ENCODE measurements around the gene FAXC.

Gene FAXC

DNA sequence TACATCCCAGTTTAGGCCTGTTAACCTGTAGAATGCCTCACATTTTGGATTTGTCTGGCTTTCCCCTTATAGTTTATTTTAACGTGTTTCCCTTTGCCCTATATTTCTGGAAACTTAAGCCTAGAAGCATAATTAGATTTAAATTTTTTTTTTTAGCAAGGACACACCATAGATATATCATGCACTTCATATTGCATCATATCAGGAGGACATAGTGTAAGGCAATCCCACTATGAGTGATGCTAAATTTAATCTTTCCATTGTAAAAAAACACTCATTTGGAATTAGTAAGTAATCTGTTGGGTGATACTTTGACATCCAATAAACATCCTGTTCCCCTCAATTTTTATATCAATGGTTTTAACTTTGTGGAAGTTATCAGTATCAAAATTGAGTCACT is 10.3 kb upstream of the FAXC start:
- no peak overlapping the region for H3K4me3 ChIP-seq (ENCODE audit: low read length)
- H3K9ac ChIP-seq (ENCODE audit: low read length): no peak overlapping the region
- no peak for DNase-seq (ENCODE audit: low read depth)
- peaks cover 30% of the 10 kb centered on the region for H3K27me3 ChIP-seq (replicated peaks; ENCODE audit: control insufficient read depth, insufficient read depth, low read length)
- peaks cover 5% of the 10 kb centered on the region for H3K9me3 ChIP-seq (ENCODE audit: control insufficient read depth, low read length)
- H3K4me1 ChIP-seq (ENCODE audit: control insufficient read depth, insufficient read depth, low read length): no peaks in the 10 kb centered on the region
- H3K36me3 ChIP-seq (ENCODE audit: control insufficient read depth, insufficient read depth, low read length, severe bottlenecking): no peaks in the 10 kb centered on the region

GRCh38 chr6:99356641-99357040 is 7.2 kb upstream of the FAXC start:
- H3K9ac ChIP-seq (ENCODE audit: low read length): no peak overlapping the region
- no peaks in the 10 kb centered on the region for H3K36me3 ChIP-seq (ENCODE audit: control insufficient read depth, insufficient read depth, low read length, severe bottlenecking)
- peaks cover 46% of the 10 kb centered on the region for H3K27me3 ChIP-seq (replicated peaks; ENCODE audit: control insufficient read depth, insufficient read depth, low read length)
- peaks cover 5% of the 10 kb centered on the region for H3K9me3 ChIP-seq (ENCODE audit: control insufficient read depth, low read length)
- no peak for DNase-seq (ENCODE audit: low read depth)
- no peak overlapping the region for H3K4me3 ChIP-seq (ENCODE audit: low read length)
- H3K4me1 ChIP-seq (ENCODE audit: control insufficient read depth, insufficient read depth, low read length): no peaks in the 10 kb centered on the region

- no peak for DNase-seq (ENCODE audit: low read depth)
- peaks cover 1% of the 10 kb centered on the region for H3K4me1 ChIP-seq (ENCODE audit: control insufficient read depth, insufficient read depth, low read length)
- H3K27me3 ChIP-seq (replicated peaks; ENCODE audit: control insufficient read depth, insufficient read depth, low read length): peaks cover 46% of the 10 kb centered on the region
- peaks cover 5% of the 10 kb centered on the region for H3K9me3 ChIP-seq (ENCODE audit: control insufficient read depth, low read length)
- H3K36me3 ChIP-seq (ENCODE audit: control insufficient read depth, insufficient read depth, low read length, severe bottlenecking): no peaks in the 10 kb centered on the region
- H3K4me3 ChIP-seq (ENCODE audit: low read length): no peak overlapping the region
- no peak overlapping the region for H3K9ac ChIP-seq (ENCODE audit: low read length)
These were observed 5.5 kb upstream of the FAXC start for GRCh38 chr6:99354983-99355382.

- no peaks in the 10 kb centered on the region for H3K36me3 ChIP-seq (ENCODE audit: control insufficient read depth, insufficient read depth, low read length, severe bottlenecking)
- H3K27me3 ChIP-seq (replicated peaks; ENCODE audit: control insufficient read depth, insufficient read depth, low read length): peaks cover 49% of the 10 kb centered on the region
- H3K9ac ChIP-seq (ENCODE audit: low read length): no peak overlapping the region
- DNase-seq (ENCODE audit: low read depth): no peak
- H3K9me3 ChIP-seq (ENCODE audit: control insufficient read depth, low read length): peaks cover 5% of the 10 kb centered on the region
- peaks cover 2% of the 10 kb centered on the region for H3K4me1 ChIP-seq (ENCODE audit: control insufficient read depth, insufficient read depth, low read length)
- no peak overlapping the region for H3K4me3 ChIP-seq (ENCODE audit: low read length)
These were observed 3.7 kb upstream of the FAXC start for GRCh38 chr6:99353126-99353525.

GRCh38 chr6:99350573-99350972 is 1.1 kb upstream of the FAXC start:
- H3K27me3 ChIP-seq (replicated peaks; ENCODE audit: control insufficient read depth, insufficient read depth, low read length): peaks cover 43% of the 10 kb centered on the region
- DNase-seq (ENCODE audit: low read depth): no peak
- no peak overlapping the region for H3K9ac ChIP-seq (ENCODE audit: low read length)
- H3K4me3 ChIP-seq (ENCODE audit: low read length): no peak overlapping the region
- H3K9me3 ChIP-seq (ENCODE audit: control insufficient read depth, low read length): no peaks in the 10 kb centered on the region
- no peaks in the 10 kb centered on the region for H3K36me3 ChIP-seq (ENCODE audit: control insufficient read depth, insufficient read depth, low read length, severe bottlenecking)
- peaks cover 2% of the 10 kb centered on the region for H3K4me1 ChIP-seq (ENCODE audit: control insufficient read depth, insufficient read depth, low read length)

DNA sequence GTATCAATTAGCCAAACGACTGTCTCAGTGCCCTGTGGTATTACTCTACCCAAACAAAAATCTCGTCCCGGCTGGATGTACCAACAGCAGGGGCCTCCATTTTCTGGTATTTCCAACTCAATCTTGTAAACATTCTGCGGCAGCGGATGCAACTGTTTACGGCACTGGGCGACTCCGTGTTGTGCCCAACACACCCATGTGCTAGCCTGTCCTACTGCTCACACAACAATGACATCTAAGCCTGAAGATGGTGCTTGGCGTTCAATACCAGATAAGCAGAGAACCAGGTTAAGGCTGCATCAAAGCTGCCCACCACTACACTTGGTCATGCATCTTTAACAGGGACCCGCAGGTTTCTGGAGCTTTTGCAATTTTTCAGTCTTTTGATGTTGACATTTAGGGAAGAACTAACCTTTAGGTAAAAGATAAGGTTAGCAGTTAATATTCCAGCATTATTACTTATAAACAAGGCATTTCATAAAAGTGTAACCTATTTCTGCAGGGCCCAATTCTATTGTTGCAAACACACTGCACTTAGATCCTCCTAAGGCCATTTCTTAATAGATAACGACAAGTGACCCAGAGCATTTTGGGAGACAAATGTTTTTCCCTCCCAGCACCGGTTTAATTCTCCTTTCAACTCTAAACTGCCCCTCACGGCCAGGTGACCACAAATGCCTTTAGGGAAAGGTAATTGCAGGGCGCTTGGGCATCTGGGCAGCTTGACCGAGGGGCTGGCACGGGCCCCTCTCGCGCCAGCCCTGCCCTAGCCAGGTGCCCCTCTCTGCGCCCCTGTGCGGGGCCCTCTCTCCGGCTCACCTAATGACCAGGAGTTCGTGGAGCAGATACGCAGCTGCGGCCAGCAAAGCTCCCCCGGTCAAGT is 945 bp downstream of the FAXC start:
- Histone ChIP-seq H3K4me3 (ENCODE audit: low read length) (peak overlapping the region; percentile 66), H3K9me3 (ENCODE audit: control insufficient read depth, low read length) (no peaks in the 10 kb centered on the region), H3K4me1 (ENCODE audit: control insufficient read depth, insufficient read depth, low read length) (peaks cover 2% of the 10 kb centered on the region), H3K36me3 (ENCODE audit: control insufficient read depth, insufficient read depth, low read length, severe bottlenecking) (no peaks in the 10 kb centered on the region), H3K27me3 (replicated peaks; ENCODE audit: control insufficient read depth, insufficient read depth, low read length) (peaks cover 36% of the 10 kb centered on the region), H3K9ac (ENCODE audit: low read length) (no peak overlapping the region)
- no peak for DNase-seq (ENCODE audit: low read depth)

DNA sequence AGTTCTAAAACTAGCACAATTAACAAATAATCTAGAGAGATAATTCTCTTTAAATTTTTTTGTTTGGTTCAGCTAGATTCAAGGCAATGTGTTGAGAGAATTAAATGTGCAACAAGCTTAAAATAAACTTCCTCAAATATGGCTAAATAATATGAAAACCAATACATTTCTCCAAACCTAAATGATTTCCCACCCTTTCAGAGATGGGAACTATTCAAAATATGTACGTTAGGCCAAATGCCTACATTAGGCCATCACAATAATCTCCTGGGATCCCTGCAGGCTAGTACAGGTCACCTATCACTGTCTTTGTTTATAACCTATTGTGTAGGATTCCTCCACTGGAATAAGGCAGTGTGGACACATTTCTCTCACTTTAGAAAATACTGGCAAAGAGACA is 1.7 kb downstream of the FAXC start:
- Histone ChIP-seq H3K27me3 (replicated peaks; ENCODE audit: control insufficient read depth, insufficient read depth, low read length) (peaks cover 31% of the 10 kb centered on the region), H3K9ac (ENCODE audit: low read length) (no peak overlapping the region), H3K9me3 (ENCODE audit: control insufficient read depth, low read length) (no peaks in the 10 kb centered on the region), H3K4me3 (ENCODE audit: low read length) (no peak overlapping the region), H3K4me1 (ENCODE audit: control insufficient read depth, insufficient read depth, low read length) (peaks cover 2% of the 10 kb centered on the region), H3K36me3 (ENCODE audit: control insufficient read depth, insufficient read depth, low read length, severe bottlenecking) (no peaks in the 10 kb centered on the region)
- no peak for DNase-seq (ENCODE audit: low read depth)

- peaks cover 2% of the 10 kb centered on the region for H3K4me1 ChIP-seq (ENCODE audit: control insufficient read depth, insufficient read depth, low read length)
- H3K9me3 ChIP-seq (ENCODE audit: control insufficient read depth, low read length): no peaks in the 10 kb centered on the region
- DNase-seq (ENCODE audit: low read depth): no peak
- no peak overlapping the region for H3K4me3 ChIP-seq (ENCODE audit: low read length)
- H3K36me3 ChIP-seq (ENCODE audit: control insufficient read depth, insufficient read depth, low read length, severe bottlenecking): no peaks in the 10 kb centered on the region
- no peak overlapping the region for H3K9ac ChIP-seq (ENCODE audit: low read length)
- peaks cover 24% of the 10 kb centered on the region for H3K27me3 ChIP-seq (replicated peaks; ENCODE audit: control insufficient read depth, insufficient read depth, low read length)
These were observed 2.9 kb downstream of the FAXC start for GRCh38 chr6:99346595-99346994.

- Histone ChIP-seq H3K9me3 (ENCODE audit: control insufficient read depth, low read length) (no peaks in the 10 kb centered on the region), H3K36me3 (ENCODE audit: control insufficient read depth, insufficient read depth, low read length, severe bottlenecking) (no peaks in the 10 kb centered on the region), H3K9ac (ENCODE audit: low read length) (no peak overlapping the region), H3K27me3 (replicated peaks; ENCODE audit: control insufficient read depth, insufficient read depth, low read length) (peaks cover 10% of the 10 kb centered on the region), H3K4me1 (ENCODE audit: control insufficient read depth, insufficient read depth, low read length) (peaks cover 2% of the 10 kb centered on the region), H3K4me3 (ENCODE audit: low read length) (no peak overlapping the region)
- DNase-seq (ENCODE audit: low read depth): no peak
These were observed 4.3 kb downstream of the FAXC start for GRCh38 chr6:99345164-99345563.

GRCh38 chr6:99344289-99344688 is 5.2 kb downstream of the FAXC start:
- no peaks in the 10 kb centered on the region for H3K9me3 ChIP-seq (ENCODE audit: control insufficient read depth, low read length)
- no peak overlapping the region for H3K4me3 ChIP-seq (ENCODE audit: low read length)
- DNase-seq (ENCODE audit: low read depth): peak; percentile 45
- no peaks in the 10 kb centered on the region for H3K4me1 ChIP-seq (ENCODE audit: control insufficient read depth, insufficient read depth, low read length)
- no peak overlapping the region for H3K9ac ChIP-seq (ENCODE audit: low read length)
- peaks cover 7% of the 10 kb centered on the region for H3K27me3 ChIP-seq (replicated peaks; ENCODE audit: control insufficient read depth, insufficient read depth, low read length)
- no peaks in the 10 kb centered on the region for H3K36me3 ChIP-seq (ENCODE audit: control insufficient read depth, insufficient read depth, low read length, severe bottlenecking)

GRCh38 chr6:99341862-99342455 is 7.5 kb downstream of the FAXC start:
- peak; percentile 15 for DNase-seq (ENCODE audit: low read depth)
- H3K4me3 ChIP-seq (ENCODE audit: low read length): no peak overlapping the region
- H3K9ac ChIP-seq (ENCODE audit: low read length): no peak overlapping the region

More at GRCh38 chr6:99341862-99342455, 7.5 kb downstream of the FAXC start:
- Histone ChIP-seq H3K36me3 (ENCODE audit: control insufficient read depth, insufficient read depth, low read length, severe bottlenecking) (no peaks in the 10 kb centered on the region), H3K27me3 (replicated peaks; ENCODE audit: control insufficient read depth, insufficient read depth, low read length) (peaks cover 6% of the 10 kb centered on the region), H3K9me3 (ENCODE audit: control insufficient read depth, low read length) (no peaks in the 10 kb centered on the region), H3K4me1 (ENCODE audit: control insufficient read depth, insufficient read depth, low read length) (no peaks in the 10 kb centered on the region)

Data from adipocyte (in vitro differentiated cells).